Prostate gland (tissue), 2 donors: ENCODE results near the gene PDE6A. TPM values are rescaled to one million over a fixed set of nuclear protein-coding genes. Genes with fewer than 3 reads are reported as not detected.

ENCODE experiments used
- DNase-seq: peaks from one replicate; pipeline ENCODE4 v3.0.0-alpha.2; 2019; ENCODE audit warnings: low spot score
- H3K27ac ChIP-seq, 2 donors: fragments of 200-600 bp; sonication (generic); 2 replicates each; pipeline ENCODE4 v1.5.1; 2017 to 2019
- H3K27me3 ChIP-seq: fragments of 200-600 bp; sonication (generic); replicated peaks from 2 replicates; pipeline ENCODE4 v1.5.1; 2019; ENCODE audit not compliant: insufficient read depth
- H3K36me3 ChIP-seq, 2 donors: fragments of 200-600 bp; sonication (generic); 1 replicate in 1 of 2; 2 replicates in 1 of 2; pipeline versions ENCODE4 v1.5.1 to v1.8.1; 2017 to 2019
- H3K4me1 ChIP-seq: fragments of 200-600 bp; sonication (generic); replicated peaks from 2 replicates; pipeline ENCODE4 v1.5.1; 2019
- H3K4me3 ChIP-seq, 2 donors: fragments of 200-600 bp; sonication (generic); 2 replicates each; pipeline ENCODE4 v1.5.1; 2017 to 2019
- H3K9me3 ChIP-seq: fragments of 200-600 bp; sonication (generic); 2 replicates; pipeline ENCODE4 v1.5.1; 2017
- POLR2A ChIP-seq: fragments of 450-650 bp; IDR thresholded peaks from one replicate; pipeline ENCODE4 v1.6.1; 2016; ENCODE audit warnings: antibody characterized with exemption, mild to moderate bottlenecking
- POLR2AphosphoS5 ChIP-seq: sonication (generic); formaldehyde crosslinking; IDR thresholded peaks from one replicate; pipeline ENCODE4 v1.6.1; 2017; ENCODE audit warnings: antibody characterized with exemption
- WGBS: methylation state at CpG from one replicate; pipeline ENCODE4 v1.1.5; 2018; 5-methylcytosine and 5-hydroxymethylcytosine counted together
- intact Hi-C: fragments of 100-400 bp; cut with DNase I; formaldehyde crosslinking; loops from one replicate; pipeline ENCODE4 v1.14.2; 2022
- total RNA-seq, 2 donors: library from RNA; depleted of rRNA; stranded (reverse); fragments of >200 nt; gene quantifications; one replicate each; pipeline ENCODE4 v1.1.0, GENCODE V29; 2016
- TF ChIP-seq, protein P1 (sequence below), 4 experiments: fragments of 200-600 bp in 2 of 4; fragments of 450-650 bp in 2 of 4; sonication (generic) in 2 of 4; IDR thresholded peaks; 1 replicate in 3 of 4; 2 replicates in 1 of 4; pipeline ENCODE4 v1.5.1; 2016 to 2019; ENCODE audit warnings: antibody characterized with exemption in 4 of 4, mild to moderate bottlenecking in 2 of 4, moderate library complexity in 2 of 4

Gene PDE6A
- total RNA-seq: under 1 TPM in 1 of 2 donors, not detected in 1; 0.91 TPM

DNA sequence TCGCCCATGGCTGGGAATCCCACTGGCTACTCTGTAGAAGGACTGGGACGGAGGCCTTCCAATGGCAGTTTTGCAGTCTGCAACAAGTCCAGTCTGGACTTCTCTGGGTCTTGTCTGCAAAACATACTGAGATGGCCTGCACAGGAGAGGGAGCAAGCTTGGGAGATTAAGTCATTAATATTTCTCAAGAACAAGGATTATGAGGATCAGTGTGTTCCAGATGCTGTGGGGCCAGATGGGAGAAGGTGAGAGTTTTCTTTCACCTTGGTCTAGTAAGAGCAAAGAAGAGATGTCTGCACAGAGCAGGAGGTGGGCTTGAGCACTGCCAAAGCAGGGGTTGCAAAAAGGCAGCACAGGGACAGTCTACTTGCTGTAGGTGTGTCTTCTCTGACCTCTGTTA lies at the start of gene PDE6A:
Gene PDE6A, minus strand, starts transcription at position 128 of the 400 bp plus-strand sequence. Its CDS starts 120 bp downstream, at position 8.
- Histone ChIP-seq H3K27me3 (no peaks in the 10 kb centered on the region), H3K36me3 (no peaks in the 10 kb centered on the region), H3K4me3 (no peak within 1 kb of the TSS), H3K4me1 (peaks cover 24% of the 10 kb centered on the region), H3K9me3 (no peaks in the 10 kb centered on the region), H3K27ac (peak within 1 kb of the TSS; percentile 30 to 53)
- DNase-seq: no peak
- TF ChIP-seq, protein P1, sequence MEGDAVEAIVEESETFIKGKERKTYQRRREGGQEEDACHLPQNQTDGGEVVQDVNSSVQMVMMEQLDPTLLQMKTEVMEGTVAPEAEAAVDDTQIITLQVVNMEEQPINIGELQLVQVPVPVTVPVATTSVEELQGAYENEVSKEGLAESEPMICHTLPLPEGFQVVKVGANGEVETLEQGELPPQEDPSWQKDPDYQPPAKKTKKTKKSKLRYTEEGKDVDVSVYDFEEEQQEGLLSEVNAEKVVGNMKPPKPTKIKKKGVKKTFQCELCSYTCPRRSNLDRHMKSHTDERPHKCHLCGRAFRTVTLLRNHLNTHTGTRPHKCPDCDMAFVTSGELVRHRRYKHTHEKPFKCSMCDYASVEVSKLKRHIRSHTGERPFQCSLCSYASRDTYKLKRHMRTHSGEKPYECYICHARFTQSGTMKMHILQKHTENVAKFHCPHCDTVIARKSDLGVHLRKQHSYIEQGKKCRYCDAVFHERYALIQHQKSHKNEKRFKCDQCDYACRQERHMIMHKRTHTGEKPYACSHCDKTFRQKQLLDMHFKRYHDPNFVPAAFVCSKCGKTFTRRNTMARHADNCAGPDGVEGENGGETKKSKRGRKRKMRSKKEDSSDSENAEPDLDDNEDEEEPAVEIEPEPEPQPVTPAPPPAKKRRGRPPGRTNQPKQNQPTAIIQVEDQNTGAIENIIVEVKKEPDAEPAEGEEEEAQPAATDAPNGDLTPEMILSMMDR (IDR thresholded peaks at IDR 0.05): no peak
- no peak for TF ChIP-seq POLR2A
- TF ChIP-seq POLR2AphosphoS5: no peak
- intact Hi-C loops: no loop called here
- 88% methylated on average over 2 of the region's 2 CpGs for WGBS

DNA sequence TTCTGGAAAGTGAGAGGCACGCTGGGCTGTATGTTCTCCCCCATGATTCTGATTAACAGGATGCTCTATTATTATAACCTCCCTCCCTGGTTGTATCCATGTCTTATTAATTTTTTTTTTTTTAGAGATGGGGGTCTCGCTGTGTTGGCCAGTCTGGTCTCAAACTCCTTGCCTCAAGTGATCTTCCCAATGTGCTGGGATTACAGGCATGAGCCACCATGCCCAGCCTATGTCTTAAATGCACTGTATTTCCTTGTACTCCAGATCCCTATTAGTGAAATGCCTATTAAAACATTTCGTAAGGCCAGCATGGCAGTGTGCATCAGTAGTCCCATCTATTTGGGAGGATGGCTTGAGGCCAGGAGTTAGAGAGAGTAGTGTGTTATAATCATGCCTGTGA lies 48.9 kb upstream of the PDE6A start:
- intact Hi-C loops: loop anchor here (5.0 kb wide), 1 partner anchor 356 kb away; no protein-coding TSS in a partner anchor
- Histone ChIP-seq H3K36me3 (no peaks in the 10 kb centered on the region), H3K4me3 (no peak overlapping the region), H3K4me1 (peaks cover 20% of the 10 kb centered on the region), H3K9me3 (no peaks in the 10 kb centered on the region), H3K27me3 (no peaks in the 10 kb centered on the region), H3K27ac (peak overlapping the region in 1 of 2 donors; percentile 95)
- DNase-seq: no peak
- 88% methylated on average over 3 of the region's 3 CpGs for WGBS
- TF ChIP-seq POLR2A (no peak), POLR2AphosphoS5 (no peak)
- TF ChIP-seq, protein P1 (IDR thresholded peaks at IDR 0.05): no peak

DNA sequence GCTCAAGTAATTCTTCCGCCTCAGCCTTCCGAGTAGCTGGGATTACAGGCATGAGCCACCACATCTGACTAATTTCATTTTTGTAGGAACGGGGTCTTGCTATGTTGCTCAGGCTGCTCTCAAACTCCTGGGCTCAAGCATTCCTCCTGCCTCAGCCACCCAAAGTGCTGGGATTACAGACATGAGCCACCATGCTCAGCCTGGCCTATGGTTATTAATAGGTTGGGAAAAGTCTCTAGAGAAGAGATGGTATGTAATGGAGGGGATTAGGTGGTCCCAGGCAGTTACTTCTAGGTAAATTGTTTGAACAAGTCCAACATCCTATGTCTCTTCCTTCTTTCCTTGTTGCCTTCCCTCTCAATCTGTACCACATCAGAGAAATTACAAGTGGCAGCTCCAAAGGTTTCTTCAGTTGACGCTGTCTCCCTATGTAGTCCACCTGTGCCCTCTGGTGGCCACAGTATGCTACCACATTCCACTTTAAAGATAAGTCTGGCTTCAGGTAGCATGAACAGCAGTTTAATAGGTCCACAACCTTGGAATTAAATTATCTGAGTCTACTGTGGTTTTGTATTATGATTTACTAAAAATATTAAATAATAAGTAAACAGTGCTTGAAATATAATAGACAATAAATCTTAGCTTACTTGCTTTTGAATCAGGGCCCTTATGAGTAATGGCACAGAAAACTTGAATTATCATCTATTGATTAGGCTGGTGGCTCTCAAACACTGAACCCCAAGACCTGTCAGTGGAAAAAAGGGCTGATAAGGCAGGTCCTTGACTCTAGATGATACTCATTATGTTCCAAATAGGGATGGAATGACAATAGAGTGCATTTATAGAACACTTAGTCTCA lies 46.2 kb upstream of the PDE6A start:
- peak; percentile 84 for DNase-seq
- TF ChIP-seq, protein P1 (IDR thresholded peaks at IDR 0.05): peak; percentile 80 to 96 (median 91)
- TF ChIP-seq POLR2AphosphoS5 (peak; percentile 64), POLR2A (no peak)
- WGBS: 68% methylated on average over 4 of the region's 4 CpGs
- H3K4me3 ChIP-seq: no peak overlapping the region
- H3K4me1 ChIP-seq: peaks cover 9% of the 10 kb centered on the region
- intact Hi-C loops: loop anchor here (2.0 to 5.0 kb wide), 2 partner anchors 156 to 353 kb away; no protein-coding TSS in a partner anchor
- H3K9me3 ChIP-seq: no peaks in the 10 kb centered on the region
- H3K27ac ChIP-seq: peak overlapping the region in 1 of 2 donors; percentile 8
- no peaks in the 10 kb centered on the region for H3K36me3 ChIP-seq
- no peaks in the 10 kb centered on the region for H3K27me3 ChIP-seq

DNA sequence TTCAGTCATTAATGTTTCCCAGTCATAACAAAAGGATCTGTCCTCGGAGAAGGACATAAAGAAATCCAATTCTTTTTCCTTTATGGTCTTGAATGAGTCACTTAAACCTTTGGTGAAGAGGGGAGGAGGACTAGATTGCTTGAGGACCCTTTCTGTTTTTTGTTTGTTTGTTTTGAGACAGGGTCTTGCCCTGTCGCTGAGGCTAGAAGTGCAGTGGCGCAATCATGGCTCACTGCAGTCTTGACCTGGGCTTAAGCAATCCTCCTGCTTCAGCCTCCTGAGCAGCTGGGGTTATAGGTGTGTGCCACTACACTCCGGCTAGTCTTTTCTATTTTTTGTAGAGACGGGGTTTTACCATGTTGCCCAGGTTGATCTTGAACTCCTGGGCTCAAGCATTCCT lies 43.5 kb upstream of the PDE6A start:
- H3K4me1 ChIP-seq: no peaks in the 10 kb centered on the region
- no peaks in the 10 kb centered on the region for H3K9me3 ChIP-seq
- H3K36me3 ChIP-seq: no peaks in the 10 kb centered on the region
- 89% methylated on average over 5 of the region's 5 CpGs for WGBS
- H3K27ac ChIP-seq: no peak overlapping the region
- TF ChIP-seq POLR2AphosphoS5 (no peak), POLR2A (no peak)
- TF ChIP-seq, protein P1 (IDR thresholded peaks at IDR 0.05): no peak
- intact Hi-C loops: no loop called here
- no peak overlapping the region for H3K4me3 ChIP-seq
- no peaks in the 10 kb centered on the region for H3K27me3 ChIP-seq
- no peak for DNase-seq
